HT-29 (cell line): ENCODE data around the gene DAAM2. TPM values are rescaled to one million over a fixed set of nuclear protein-coding genes. Genes with fewer than 3 reads are reported as not detected.

Experiments
- DNase-seq: peaks from one replicate; pipeline ENCODE4 v3.0.0-alpha.2; 2015; ENCODE audit warnings: low spot score
- total RNA-seq: library from RNA; depleted of rRNA; stranded (reverse); fragments of >200 nt; shearing (Covaris generic); gene quantifications from 2 replicates; pipeline ENCODE4 v1.2.3, GENCODE V29; 2014

DAAM2 gene
- total RNA-seq, 1 experiment from 2014 or later = not detected

- DNase-seq = no peak
Observed at GRCh38 chr6:39908838-39909583, 116.8 kb downstream of the DAAM2 start.

DNA sequence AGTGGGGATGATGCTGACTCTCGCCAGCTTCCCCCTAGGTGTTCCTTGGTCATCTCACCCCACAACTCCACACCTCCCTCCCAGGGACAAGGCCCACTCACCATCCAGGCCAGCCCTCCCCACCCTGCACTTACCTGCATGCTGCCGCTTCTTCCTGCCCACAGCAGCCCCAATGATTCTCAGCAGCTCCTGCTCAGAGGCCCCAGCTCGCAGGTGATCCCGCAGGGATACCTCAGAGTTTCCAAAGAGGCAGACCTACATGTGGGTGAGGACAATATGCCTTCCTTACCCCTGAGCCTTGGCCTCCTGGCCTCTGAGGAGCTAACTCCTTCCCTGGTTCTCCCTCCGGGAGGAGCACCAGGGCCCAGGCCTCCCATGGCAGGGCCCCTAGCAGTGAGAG is 117.5 kb downstream of the DAAM2 start:
- no peak for DNase-seq

DNA sequence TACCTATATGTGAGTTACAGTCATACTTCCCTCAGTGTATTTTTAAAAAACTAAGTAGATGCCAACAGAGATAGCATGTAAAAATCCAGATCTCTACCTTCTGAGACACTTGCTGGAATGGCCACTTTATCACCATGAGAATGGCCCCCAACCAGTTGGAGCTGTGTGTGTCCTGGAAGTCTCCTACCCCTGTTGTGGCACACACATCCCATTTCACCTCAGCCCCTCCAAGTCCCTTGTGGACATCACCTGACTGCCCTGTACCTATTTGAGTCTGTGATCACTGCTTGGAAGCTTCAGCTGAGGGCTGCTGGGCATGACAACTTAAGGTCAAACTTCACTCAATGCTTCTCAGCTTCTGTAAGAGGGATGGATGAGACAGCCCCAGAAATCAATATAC is 118.0 kb downstream of the DAAM2 start:
- no peak for DNase-seq

- DNase-seq = no peak
Observed at GRCh38 chr6:39910744-39911143, 118.6 kb downstream of the DAAM2 start.

DNA sequence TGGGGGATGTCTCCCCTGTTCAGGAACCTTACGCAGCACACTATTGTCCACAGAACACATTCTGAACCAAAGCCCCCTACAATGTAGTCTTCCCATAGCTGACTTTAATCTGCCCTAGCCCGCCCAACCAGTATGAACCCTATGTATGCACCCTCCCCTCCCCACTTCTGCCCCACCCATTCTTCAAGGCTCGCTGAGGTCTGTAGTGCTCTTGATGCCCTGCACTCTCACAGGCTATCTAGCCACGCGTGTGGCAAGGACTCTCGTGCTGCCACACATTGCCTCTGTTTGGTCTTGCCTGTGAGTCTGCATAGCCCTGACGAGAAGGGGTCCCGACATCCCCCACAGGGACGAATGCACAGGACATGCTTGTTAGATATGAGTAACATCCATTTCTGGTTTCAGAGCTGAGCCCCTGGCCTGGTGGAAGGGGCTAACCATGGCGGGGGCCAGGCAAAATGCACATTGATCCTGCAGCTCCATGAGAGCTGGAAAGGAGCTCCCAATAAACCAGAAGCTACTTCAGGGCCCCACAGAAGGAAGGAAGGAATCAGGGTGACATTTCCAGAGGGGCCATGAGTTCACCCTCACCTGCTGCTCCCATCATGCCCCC is 119.4 kb downstream of the DAAM2 start:
- DNase-seq = no peak

GRCh38 chr6:39912446-39912845 is 120.3 kb downstream of the DAAM2 start:
- no peak for DNase-seq

DNA sequence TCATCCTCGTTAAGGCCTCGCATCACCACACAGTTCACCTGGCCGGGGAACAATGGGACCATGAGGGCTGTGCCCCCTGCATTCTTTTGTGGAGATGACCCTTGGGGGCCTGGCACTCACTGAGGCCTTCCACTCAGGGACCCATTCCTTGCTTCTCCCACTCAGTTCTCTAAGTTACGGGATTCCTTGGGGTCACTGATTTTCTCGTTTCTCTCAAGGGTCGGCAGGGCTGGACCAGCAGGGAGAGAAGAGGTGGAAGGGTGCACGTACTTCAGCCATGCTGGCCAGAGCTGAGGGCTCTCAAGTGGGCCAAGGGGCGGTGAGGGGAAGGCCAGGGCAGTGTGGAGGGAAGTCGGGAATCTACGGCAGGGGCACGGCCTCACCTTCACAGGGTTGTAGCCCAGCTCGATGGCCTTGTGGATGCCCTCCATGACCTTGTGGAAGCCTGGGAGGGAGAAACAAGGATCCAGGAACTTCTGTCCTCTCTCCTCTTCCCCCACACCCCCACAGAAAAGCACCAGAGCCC is 121.3 kb downstream of the DAAM2 start:
- no peak for DNase-seq

DNA sequence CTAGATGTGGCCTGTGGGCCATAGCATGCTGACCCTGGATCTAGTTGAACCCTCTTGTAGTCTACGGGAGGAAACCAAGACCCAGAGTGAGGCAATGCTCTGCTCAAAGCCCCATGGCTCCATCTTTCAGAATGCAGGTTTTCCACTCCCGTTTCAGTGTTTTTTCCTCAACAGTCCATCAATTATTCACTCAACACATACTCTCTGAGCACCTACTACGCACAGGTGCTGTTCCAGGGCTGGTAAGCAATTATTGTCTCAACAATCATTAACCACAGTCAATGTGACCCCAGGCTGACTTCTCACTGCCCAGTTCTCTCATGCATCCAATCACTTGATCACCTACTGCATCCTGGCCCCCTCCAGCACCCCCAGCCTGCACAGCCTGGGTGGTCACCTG is 122.1 kb downstream of the DAAM2 start:
- DNase-seq = no peak

DNA sequence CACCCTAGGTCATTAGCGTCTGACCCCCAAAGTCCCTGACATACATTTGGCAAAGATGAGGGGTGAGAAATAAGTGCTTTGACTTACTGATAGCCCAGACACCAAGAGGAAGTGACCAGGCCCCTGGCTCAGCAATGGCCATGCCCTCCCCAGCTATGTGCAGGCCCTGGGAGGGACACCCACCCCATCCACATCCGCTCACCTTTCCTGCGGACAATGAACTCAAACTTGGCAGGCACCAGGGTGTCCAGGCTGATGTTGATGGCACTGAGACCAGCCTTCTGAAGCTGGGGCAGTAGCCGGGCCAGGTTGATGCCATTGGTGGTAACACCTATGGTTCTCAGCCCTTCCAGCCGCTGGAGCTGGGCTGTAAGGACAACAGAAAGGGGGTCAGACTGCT is 123.7 kb downstream of the DAAM2 start:
- no peak for DNase-seq

- DNase-seq = no peak
Observed at GRCh38 chr6:39917329-39917728, 125.2 kb downstream of the DAAM2 start.

- DNase-seq = no peak
Observed at GRCh38 chr6:39917981-39918380, 125.8 kb downstream of the DAAM2 start.

DNA sequence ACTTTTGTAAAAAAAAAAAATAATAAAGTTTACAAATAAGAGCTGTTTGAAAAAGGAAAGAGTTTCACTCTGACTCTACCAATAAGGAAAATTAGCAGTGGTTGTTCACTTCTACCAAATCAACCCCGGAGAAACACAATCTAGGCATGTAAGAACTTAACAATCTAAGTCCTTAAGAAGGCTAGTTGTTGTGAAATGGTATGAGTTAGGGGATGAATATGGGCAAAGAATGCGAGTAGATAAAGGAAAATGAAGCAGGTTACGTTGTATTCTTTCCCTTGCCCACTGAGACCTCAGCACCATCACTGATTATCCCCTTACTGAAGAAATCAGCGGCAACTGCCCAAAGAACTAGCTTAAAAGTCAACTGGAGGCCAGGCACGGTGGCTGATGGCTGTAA is 126.7 kb downstream of the DAAM2 start:
- no peak for DNase-seq

- no peak for DNase-seq
Observed at GRCh38 chr6:39920157-39920556, 128.0 kb downstream of the DAAM2 start.

- DNase-seq = no peak
Observed at GRCh38 chr6:39922821-39923220, 130.6 kb downstream of the DAAM2 start.

DNA sequence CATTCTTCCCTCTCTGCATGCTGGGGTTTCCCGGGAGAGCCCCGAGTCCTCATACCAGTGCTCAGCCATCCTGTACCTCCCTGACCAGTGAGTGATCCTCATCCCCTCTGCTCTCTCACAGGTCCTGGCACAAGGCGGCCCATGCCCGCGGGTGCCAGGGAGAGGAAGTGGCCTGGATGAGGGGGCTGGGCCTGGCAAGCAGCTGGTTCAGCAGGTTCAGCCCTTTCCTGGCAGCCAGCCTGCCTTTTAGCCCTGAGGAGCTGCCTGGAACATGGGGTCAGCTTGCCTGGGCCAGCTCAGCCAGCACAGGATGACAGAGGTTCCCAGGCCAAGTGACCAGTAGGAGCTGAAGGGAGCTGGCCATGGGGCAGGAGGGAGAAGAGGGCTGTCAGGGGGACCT is 131.2 kb downstream of the DAAM2 start:
- DNase-seq = peak; percentile 21

GRCh38 chr6:39923861-39924260 is 131.7 kb downstream of the DAAM2 start:
- DNase-seq = no peak

DNA sequence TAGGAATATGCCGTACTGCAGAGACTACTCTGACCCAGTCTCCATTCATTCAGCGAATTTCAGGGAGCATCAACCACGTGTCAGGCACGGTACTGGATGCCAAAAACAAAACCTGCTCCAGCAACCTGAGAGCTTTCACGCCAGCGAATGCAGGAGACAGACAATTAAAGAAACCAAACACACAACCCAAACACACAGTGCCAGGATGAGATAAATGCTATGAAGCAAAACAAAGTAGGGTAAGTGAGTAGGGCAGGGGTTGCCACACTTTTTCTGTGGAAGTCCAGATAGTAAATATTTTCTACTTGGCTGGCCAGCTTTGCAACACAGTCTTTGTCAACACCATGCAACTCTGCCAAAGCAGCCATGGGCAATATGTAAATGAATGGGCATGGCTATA is 132.1 kb downstream of the DAAM2 start:
- DNase-seq = no peak

DNA sequence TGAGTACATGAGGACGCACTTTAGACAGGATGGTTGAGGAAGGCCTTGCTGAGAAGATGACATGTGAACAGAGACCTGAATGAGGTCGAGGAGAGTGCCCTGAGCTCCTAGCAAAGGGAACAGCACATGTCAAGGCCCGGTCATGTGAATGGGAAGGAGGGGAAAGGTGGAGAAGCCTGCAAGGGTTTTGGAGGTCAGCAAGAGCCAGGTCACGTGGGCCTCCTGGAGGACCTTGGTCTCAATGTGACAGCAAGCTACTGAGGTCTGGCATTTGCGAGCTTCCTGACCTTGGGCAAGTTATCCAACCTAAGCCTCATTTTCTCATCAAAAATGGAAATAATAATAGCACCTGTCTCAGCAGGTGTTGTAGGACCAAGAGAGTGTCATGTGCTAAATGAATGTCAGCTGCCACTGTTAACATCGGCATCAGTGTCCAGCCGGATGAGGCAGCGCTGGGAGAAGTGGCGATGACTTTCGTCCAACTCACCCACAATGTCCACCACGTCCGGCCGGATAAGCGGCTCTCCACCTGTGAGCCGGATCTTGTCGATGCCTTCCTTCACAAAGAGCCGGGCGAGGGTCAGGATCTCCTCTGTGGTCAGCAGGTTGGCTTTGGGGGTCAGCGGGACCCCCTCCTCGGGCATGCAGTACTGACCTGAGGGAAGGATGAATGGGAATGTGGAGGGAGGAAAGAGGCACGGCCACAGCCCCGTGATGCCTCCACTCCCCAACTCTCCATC is 133.2 kb downstream of the DAAM2 start:
- no peak for DNase-seq

GRCh38 chr6:39925931-39926290 is 133.7 kb downstream of the DAAM2 start:
- no peak for DNase-seq

- DNase-seq = no peak
Observed at GRCh38 chr6:39926668-39927067, 134.5 kb downstream of the DAAM2 start.

- no peak for DNase-seq
Observed at GRCh38 chr6:39927159-39927558, 135.0 kb downstream of the DAAM2 start.

DNA sequence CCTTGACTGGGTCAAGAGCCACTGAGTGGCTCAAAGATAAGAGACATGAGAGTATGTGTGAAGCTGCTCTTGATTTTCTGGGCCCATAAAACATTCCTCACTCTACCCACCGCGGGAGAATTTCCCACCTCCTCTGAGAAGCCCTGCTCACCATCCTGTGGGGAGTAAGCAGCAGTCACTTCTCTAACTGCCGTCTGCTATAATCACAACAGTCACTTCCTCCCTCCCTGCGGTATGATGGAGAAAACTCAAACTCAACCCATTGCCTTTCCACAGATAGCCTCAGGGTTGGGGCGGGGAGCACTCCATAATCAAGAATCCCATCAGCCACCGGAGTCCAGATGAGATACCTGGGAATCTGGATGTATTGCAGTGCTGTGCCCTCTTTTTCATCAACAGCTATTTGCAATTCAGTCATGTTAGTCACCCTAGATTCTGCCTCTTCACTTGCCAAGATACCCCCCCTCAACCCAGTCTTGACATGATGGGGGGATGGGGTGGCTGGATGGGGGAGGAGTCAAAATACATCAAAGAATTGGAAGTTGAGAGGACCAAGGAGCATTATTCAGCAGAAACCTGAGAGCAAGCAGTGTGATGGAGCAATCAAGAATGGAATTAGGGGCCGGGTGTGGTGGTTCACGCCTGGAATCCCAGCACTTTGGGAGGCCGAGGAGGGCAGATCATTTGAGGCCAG is 137.0 kb downstream of the DAAM2 start:
- no peak for DNase-seq
